B cell (primary cell): ENCODE measurements around the gene HTATIP2. TPM values are rescaled to one million over a fixed set of nuclear protein-coding genes. Genes with fewer than 3 reads are reported as not detected.

Source experiments
- ATAC-seq: fragments of 200-7000 bp; cut with Tn5 transposase; one replicate; pipeline ENCODE4 v1.10.0; 2021; ENCODE audit warnings: low read depth, mild to moderate bottlenecking, moderate number of reproducible peaks, moderate library complexity
- CTCF ChIA-PET: fragments of 350-600 bp; sonication (Branson Sonifier 250); formaldehyde crosslinking; loops from one replicate; lab custom pipeline; 2021; ENCODE audit warnings: antibody characterized with exemption, inconsistent platforms; lab: Charles Lee
- POLR2A ChIA-PET: fragments of 350-600 bp; sonication (Branson Sonifier 250); formaldehyde crosslinking; loops from one replicate; lab custom pipeline; 2021; ENCODE audit warnings: antibody characterized with exemption; lab: Charles Lee
- DNase-seq: peaks from one replicate; pipeline ENCODE4 v3.0.0; 2013
- H2AFZ ChIP-seq: 2 replicates; pipeline ENCODE4 v1.6.1; 2012; ENCODE audit warnings: mild to moderate bottlenecking, low read depth, low read length; ENCODE audit not compliant: insufficient read depth, poor library complexity, severe bottlenecking
- H3K27ac ChIP-seq, 2 donors: 1 replicate in 1 of 2; 2 replicates in 1 of 2; pipeline ENCODE4 v1.5.1; 2012 to 2013; ENCODE audit warnings: low read length in 2 of 2, mild to moderate bottlenecking in 2 of 2, moderate library complexity in 1 of 2
- H3K27me3 ChIP-seq, 4 experiments: fragments of 200-600 bp in 1 of 4; sonication (generic) in 1 of 4; replicated peaks in 1 of 4; 1 replicate in 2 of 4; 2 replicates in 2 of 4; pipeline versions ENCODE4 v1.6.1 to v1.7.0; 2013 to 2016; ENCODE audit warnings: low read length in 3 of 4, mild to moderate bottlenecking in 2 of 4, mixed read lengths in 1 of 4, moderate library complexity in 1 of 4; ENCODE audit not compliant: insufficient read depth in 4 of 4, control insufficient read depth in 3 of 4; ENCODE audit errors: control extremely low read depth in 1 of 4
- H3K36me3 ChIP-seq, 2 experiments: replicated peaks in 1 of 2; 1 replicate in 1 of 2; 2 replicates in 1 of 2; pipeline versions ENCODE4 v1.6.1 to v1.7.1; 2013; ENCODE audit warnings: low read length in 1 of 2; ENCODE audit not compliant: insufficient read depth in 2 of 2, control insufficient read depth in 1 of 2; ENCODE audit errors: control extremely low read depth in 1 of 2, extremely low read depth in 1 of 2
- H3K4me1 ChIP-seq, 2 donors: fragments of 200-600 bp in 1 of 2; sonication (generic) in 1 of 2; 1 replicate in 1 of 2; 2 replicates in 1 of 2; pipeline versions ENCODE4 v1.5.1 to v1.6.1; 2013 to 2017; ENCODE audit warnings: low read length in 2 of 2; ENCODE audit not compliant: control insufficient read depth in 2 of 2, insufficient read depth in 2 of 2
- H3K4me2 ChIP-seq: replicated peaks from 2 replicates; pipeline ENCODE3; 2012; ENCODE audit warnings: mild to moderate bottlenecking, low read depth, low read length; ENCODE audit not compliant: poor library complexity, severe bottlenecking
- H3K4me3 ChIP-seq, 5 experiments: fragments of 200-600 bp in 1 of 5; sonication (generic) in 1 of 5; 1 replicate in 3 of 5; 2 replicates in 2 of 5; pipeline versions ENCODE4 v1.5.1 to v1.7.0; 2011 to 2016; ENCODE audit warnings: low read length in 4 of 5, mild to moderate bottlenecking in 4 of 5, low read depth in 2 of 5, control low read depth in 1 of 5, moderate library complexity in 1 of 5; ENCODE audit not compliant: insufficient read depth in 1 of 5; ENCODE audit errors: control extremely low read depth in 1 of 5, extremely low read depth in 1 of 5
- H3K79me2 ChIP-seq: fragments of 200-600 bp; sonication (generic); one replicate; pipeline ENCODE4 v1.6.0; 2016; ENCODE audit warnings: low read length; ENCODE audit not compliant: control insufficient read depth, insufficient read depth
- H3K9ac ChIP-seq: fragments of 200-600 bp; sonication (generic); 2 replicates; pipeline ENCODE4 v1.6.1; 2017; ENCODE audit warnings: mild to moderate bottlenecking, low read length, moderate library complexity
- H3K9me3 ChIP-seq, 3 donors: one replicate each; pipeline versions ENCODE4 v1.6.1 to v1.7.1; 2013; ENCODE audit warnings: low read length in 2 of 3; ENCODE audit not compliant: control insufficient read depth in 2 of 3, insufficient read depth in 1 of 3; ENCODE audit errors: control extremely low read depth in 1 of 3
- H4K20me1 ChIP-seq: 2 replicates; pipeline ENCODE4 v1.6.0; 2012; ENCODE audit warnings: mild to moderate bottlenecking, low read length; ENCODE audit not compliant: insufficient read depth, control insufficient read depth, poor library complexity, severe bottlenecking
- H3K27ac Mint-ChIP-seq: one replicate; pipeline ENCODE4 v1.8.0; 2021; ENCODE audit warnings: mixed read lengths
- H3K27me3 Mint-ChIP-seq: one replicate; pipeline ENCODE4 v1.8.0; 2021; ENCODE audit warnings: mixed read lengths
- H3K4me1 Mint-ChIP-seq: one replicate; pipeline ENCODE4 v1.8.0; 2021; ENCODE audit warnings: mixed read lengths
- H3K4me3 Mint-ChIP-seq: one replicate; pipeline ENCODE4 v1.8.0; 2021; ENCODE audit warnings: mixed read lengths
- H3K9me3 Mint-ChIP-seq: one replicate; pipeline ENCODE4 v1.8.0; 2022; ENCODE audit warnings: mixed read lengths; ENCODE audit not compliant: insufficient read depth
- CTCF ChIP-seq: fragments of 200-600 bp; IDR thresholded peaks from one replicate; pipeline ENCODE4 v1.8.0; 2022; ENCODE audit warnings: antibody characterized with exemption, mild to moderate bottlenecking
- EZH2 ChIP-seq: IDR thresholded peaks from 2 replicates; pipeline ENCODE4 v1.6.1; 2012; ENCODE audit warnings: borderline replicate concordance, low read depth, mild to moderate bottlenecking, moderate library complexity, low read length; ENCODE audit not compliant: insufficient read depth, poor library complexity, severe bottlenecking
- WGBS: methylation state at CpG from one replicate; pipeline ENCODE4 v1.1.5; 2013; ENCODE audit warnings: missing lambda C conversion rate; ENCODE audit not compliant: insufficient coverage; 5-methylcytosine and 5-hydroxymethylcytosine counted together
- intact Hi-C: fragments of 100-400 bp; cut with micrococcal nuclease; formaldehyde crosslinking; loops from one replicate; pipeline ENCODE4 v1.10.0; 2022
- polyA plus RNA-seq: library from polyadenylated mRNA; depleted of rRNA; stranded (reverse); fragments of >200 nt; gene quantifications from 2 replicates; pipeline ENCODE4 v1.2.3, GENCODE V29; 2012
- total RNA-seq, 2 donors: library from RNA; stranded (reverse); fragments of 120-200 nt in 1 of 2; gene quantifications; 1 replicate in 1 of 2; 2 replicates in 1 of 2; pipeline versions ENCODE4 v1.2.3 to v1.2.4, GENCODE V29; 2013 to 2022

Gene HTATIP2
- total and polyA plus RNA-seq, 2 donors (not counting 1 experiment from before 2014, with no cell fraction given), result 18.2 to 31.2 TPM

GRCh38 chr11:20374741-20375300 lies 11.3 kb downstream of the HTATIP2 start:
- no peaks in the 10 kb centered on the region for H3K9me3 Mint-ChIP-seq
- WGBS, result 100% methylated on average over 2 of the region's 9 CpGs
- POLR2A ChIA-PET, result no interaction called here

More at GRCh38 chr11:20374741-20375300, 11.3 kb downstream of the HTATIP2 start:
- H3K4me3 Mint-ChIP-seq, result no peak overlapping the region
- Histone ChIP-seq H3K4me1 (no peaks in the 10 kb centered on the region), H3K27me3 (no peaks in the 10 kb centered on the region), H3K9me3 (no peaks in the 10 kb centered on the region), H2AFZ (no peak overlapping the region), H3K4me2 (no peak overlapping the region), H3K36me3 (peaks cover 0 to 41% of the 10 kb centered on the region in 2 experiments), H3K4me3 (no peak overlapping the region), H3K79me2 (no peaks in the 10 kb centered on the region), H3K27ac (no peak overlapping the region), H3K9ac (no peak overlapping the region), H4K20me1 (no peaks in the 10 kb centered on the region)
- no peaks in the 10 kb centered on the region for H3K4me1 Mint-ChIP-seq
- CTCF ChIA-PET, result interaction anchor here (0.9 kb wide), 1 partner anchor 21 kb away, joined by 3 read pairs; no protein-coding TSS in a partner anchor
- ATAC-seq (no peak), DNase-seq (no peak)
- H3K27me3 Mint-ChIP-seq, result no peaks in the 10 kb centered on the region
- TF ChIP-seq EZH2 (no peak), CTCF (no peak)
- intact Hi-C loops, result no loop called here
- H3K27ac Mint-ChIP-seq, result no peak overlapping the region
